ENCODE measurements around the gene MUC5B.

MUC5B gene

DNA sequence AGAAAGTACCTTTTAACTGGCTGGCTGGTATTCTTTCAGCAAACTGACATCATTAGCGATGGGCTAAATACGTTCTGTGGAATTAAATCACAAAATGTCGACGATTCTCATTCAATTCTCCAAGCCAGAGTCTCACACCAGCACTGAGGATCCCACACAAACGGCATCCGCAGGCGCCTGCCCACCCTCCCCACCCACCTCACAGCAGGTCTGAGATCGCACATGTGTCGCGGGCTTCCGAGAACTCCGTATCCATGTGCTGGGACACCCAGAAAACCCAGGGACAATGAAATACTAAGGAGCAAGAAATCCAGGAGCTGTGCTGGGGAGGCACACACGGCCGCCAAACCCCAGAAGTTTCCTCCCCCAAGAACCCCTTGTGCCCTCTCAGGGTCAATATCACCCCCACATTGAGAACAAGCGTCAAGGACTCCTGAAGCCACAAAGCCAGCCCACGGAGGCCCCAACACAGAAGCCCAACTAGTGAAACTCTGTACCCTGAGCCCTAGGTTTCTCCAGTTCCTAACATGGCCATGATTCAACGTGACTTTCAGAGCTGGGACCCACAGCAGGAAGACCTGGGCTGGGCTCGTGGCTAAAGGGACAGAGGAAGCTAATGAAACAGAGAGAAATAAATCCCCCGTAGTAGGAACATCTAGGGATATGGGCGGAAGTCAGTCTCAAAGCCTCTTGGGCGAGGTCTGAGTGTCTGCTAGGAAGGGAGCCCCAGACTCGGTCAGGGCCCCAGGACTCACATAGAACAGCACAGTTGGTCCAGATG is 78.5 kb downstream of the MUC5B start:
- no peak overlapping the region for H3K4me3 ChIP-seq (ENCODE audit: low read depth, low read length)
- in situ Hi-C loops (cut with HindIII; ENCODE audit: low sequenced_read_pairs): no loop called here
- no peak for DNase-seq (ENCODE audit: low read depth, low spot score)
- TF ChIP-seq, protein P1, sequence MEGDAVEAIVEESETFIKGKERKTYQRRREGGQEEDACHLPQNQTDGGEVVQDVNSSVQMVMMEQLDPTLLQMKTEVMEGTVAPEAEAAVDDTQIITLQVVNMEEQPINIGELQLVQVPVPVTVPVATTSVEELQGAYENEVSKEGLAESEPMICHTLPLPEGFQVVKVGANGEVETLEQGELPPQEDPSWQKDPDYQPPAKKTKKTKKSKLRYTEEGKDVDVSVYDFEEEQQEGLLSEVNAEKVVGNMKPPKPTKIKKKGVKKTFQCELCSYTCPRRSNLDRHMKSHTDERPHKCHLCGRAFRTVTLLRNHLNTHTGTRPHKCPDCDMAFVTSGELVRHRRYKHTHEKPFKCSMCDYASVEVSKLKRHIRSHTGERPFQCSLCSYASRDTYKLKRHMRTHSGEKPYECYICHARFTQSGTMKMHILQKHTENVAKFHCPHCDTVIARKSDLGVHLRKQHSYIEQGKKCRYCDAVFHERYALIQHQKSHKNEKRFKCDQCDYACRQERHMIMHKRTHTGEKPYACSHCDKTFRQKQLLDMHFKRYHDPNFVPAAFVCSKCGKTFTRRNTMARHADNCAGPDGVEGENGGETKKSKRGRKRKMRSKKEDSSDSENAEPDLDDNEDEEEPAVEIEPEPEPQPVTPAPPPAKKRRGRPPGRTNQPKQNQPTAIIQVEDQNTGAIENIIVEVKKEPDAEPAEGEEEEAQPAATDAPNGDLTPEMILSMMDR (IDR thresholded peaks at IDR 0.05; ENCODE audit: low read depth, low read length): no peak

DNA sequence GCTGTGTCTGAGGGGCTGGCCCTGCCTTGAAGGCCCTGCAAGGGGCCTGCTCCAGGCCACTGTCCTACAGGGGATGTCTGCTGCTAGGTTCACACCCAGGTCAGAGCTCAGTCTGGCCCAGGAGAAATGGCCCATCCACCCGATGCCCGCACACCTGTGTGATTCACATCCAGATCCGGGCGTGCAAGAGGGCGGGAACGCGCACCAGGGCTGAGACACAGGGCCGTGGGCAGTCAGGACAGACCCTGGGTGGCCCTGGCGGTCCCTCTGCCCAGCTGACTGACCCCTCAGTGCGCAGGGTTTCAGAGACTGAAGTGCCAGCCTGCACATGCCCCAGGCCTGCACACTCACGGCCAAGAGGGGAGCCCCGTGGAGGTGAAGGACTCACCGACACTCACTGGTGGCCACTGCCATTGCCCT is 79.2 kb downstream of the MUC5B start:
- TF ChIP-seq, protein P1 (IDR thresholded peaks at IDR 0.05; ENCODE audit: low read depth, low read length): no peak
- in situ Hi-C loops (cut with HindIII; ENCODE audit: low sequenced_read_pairs): no loop called here
- no peak for DNase-seq (ENCODE audit: low read depth, low spot score)
- H3K4me3 ChIP-seq (ENCODE audit: low read depth, low read length): no peak overlapping the region

DNA sequence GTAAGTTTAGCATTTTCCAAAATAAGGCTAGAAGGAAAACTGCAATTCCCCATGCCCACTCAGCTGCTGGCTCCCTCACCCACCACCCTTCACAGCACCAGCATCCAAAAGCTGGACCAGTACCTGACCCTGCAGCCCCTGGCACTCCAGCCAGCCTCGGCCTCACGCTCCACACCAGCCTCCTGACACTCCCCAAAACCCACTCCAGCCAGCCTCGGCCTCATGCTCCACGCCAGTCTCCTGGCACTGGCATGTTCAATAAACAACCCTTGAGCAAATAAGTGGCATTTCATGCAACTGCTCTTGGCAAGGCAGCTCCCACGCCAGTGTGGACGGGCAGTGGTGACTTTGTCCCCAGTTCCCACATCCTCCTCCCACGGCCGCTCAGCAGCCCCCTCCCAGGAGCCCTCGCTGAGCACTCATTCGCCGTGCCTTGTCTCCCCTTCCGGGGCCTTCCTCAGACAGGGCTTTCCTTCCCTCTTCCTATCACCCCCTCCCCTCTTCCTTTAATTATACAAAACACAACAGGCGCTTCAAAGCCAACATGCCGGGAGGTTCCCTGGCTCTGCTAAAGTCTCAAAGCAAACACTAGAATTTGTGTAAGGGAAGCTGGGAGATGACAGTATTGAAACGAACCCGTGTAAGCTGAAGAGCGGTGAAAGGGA is 79.7 kb downstream of the MUC5B start:
- no peak overlapping the region for H3K4me3 ChIP-seq (ENCODE audit: low read depth, low read length)
- DNase-seq (ENCODE audit: low read depth, low spot score): no peak
- in situ Hi-C loops (cut with HindIII; ENCODE audit: low sequenced_read_pairs): no loop called here
- TF ChIP-seq, protein P1 (IDR thresholded peaks at IDR 0.05; ENCODE audit: low read depth, low read length): no peak

DNA sequence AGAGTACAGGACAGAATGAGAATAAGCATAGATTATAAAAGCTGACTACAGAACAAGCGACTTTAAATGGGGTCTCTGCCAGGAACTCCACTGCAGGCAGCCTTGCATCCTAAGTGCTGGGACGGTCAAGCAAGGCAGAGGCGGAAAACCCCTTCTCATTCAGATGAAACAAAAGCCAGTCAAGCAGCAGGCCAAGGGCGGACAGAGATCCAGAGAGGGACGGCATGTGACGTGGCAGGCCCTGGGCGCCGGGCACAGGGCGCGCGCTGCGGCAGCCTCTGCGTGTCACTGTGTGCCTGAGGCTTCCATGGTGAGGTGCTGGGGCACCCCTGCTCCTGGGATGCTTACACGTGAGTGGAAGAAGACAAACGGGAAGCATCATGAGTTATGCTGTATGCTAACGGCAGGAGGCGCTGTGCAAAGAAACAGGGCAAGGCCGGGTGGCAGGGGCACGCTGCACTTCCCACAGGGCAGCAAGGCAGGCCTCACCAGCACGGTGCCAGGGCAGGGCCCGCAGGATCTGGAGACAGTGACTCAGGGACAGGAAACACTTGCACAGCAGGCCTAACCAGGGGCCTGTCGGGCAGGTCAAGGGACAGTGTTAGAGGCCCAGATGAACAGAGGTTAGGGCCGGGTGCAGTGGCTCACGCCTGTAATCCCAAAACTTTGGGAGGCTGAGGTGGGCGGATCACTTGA is 80.4 kb downstream of the MUC5B start:
- in situ Hi-C loops (cut with HindIII; ENCODE audit: low sequenced_read_pairs): no loop called here
- TF ChIP-seq, protein P1 (IDR thresholded peaks at IDR 0.05; ENCODE audit: low read depth, low read length): peak; percentile 65
- H3K4me3 ChIP-seq (ENCODE audit: low read depth, low read length): no peak overlapping the region
- DNase-seq (ENCODE audit: low read depth, low spot score): no peak

- no peak overlapping the region for H3K4me3 ChIP-seq (ENCODE audit: low read depth, low read length)
- TF ChIP-seq, protein P1 (IDR thresholded peaks at IDR 0.05; ENCODE audit: low read depth, low read length): no peak
- in situ Hi-C loops (cut with HindIII; ENCODE audit: low sequenced_read_pairs): no loop called here
- no peak for DNase-seq (ENCODE audit: low read depth, low spot score)
Measured at GRCh38 chr11:1303973-1304372, 81.1 kb downstream of the MUC5B start.

GRCh38 chr11:1304380-1304779 is 81.5 kb downstream of the MUC5B start:
- in situ Hi-C loops (cut with HindIII; ENCODE audit: low sequenced_read_pairs): no loop called here
- no peak overlapping the region for H3K4me3 ChIP-seq (ENCODE audit: low read depth, low read length)
- DNase-seq (ENCODE audit: low read depth, low spot score): no peak
- TF ChIP-seq, protein P1 (IDR thresholded peaks at IDR 0.05; ENCODE audit: low read depth, low read length): no peak
